Stimulated activated CD8-positive, alpha-beta memory T cell treated with anti-CD3 and anti-CD28 coated beads, Interleukin-2, amount 100 ng/mL, for 48 hours (primary cell): Measurements from ENCODE around the gene ZNF692.
A peak's percentile ranks its signal among the peaks of the same experiment; 100 is the strongest.

Experiments
- DNase-seq, 2 donors: peaks; one replicate each; pipeline ENCODE4 v3.0.0-alpha.2; 2020; ENCODE audit warnings: low read depth in 2 of 2

The ZNF692 gene

GRCh38 chr1:248881261-248881660 lies 22.4 kb upstream of the ZNF692 start:
- DNase-seq, result no peak

- peak; percentile 63 to 76 for DNase-seq
Measured at GRCh38 chr1:248873993-248874533, 15.2 kb upstream of the ZNF692 start.

- peak; percentile 83 to 95 for DNase-seq
Measured at GRCh38 chr1:248873409-248873992, 14.6 kb upstream of the ZNF692 start.

- peak in 1 of 2 donors; percentile 45 for DNase-seq
Measured at GRCh38 chr1:248872752-248873408, 14.0 kb upstream of the ZNF692 start.

GRCh38 chr1:248871837-248872401 lies 13.0 kb upstream of the ZNF692 start:
- no peak for DNase-seq

- DNase-seq, result peak; percentile 77 to 78
Measured at GRCh38 chr1:248862998-248863881, 4.4 kb upstream of the ZNF692 start.

- DNase-seq, result no peak
Measured at GRCh38 chr1:248862695-248862997, 3.8 kb upstream of the ZNF692 start.

GRCh38 chr1:248861616-248862015 lies 2.7 kb upstream of the ZNF692 start:
- DNase-seq, result no peak

- DNase-seq, result no peak
Measured at GRCh38 chr1:248860007-248860406, 1.1 kb upstream of the ZNF692 start.

- DNase-seq, result no peak
Measured at GRCh38 chr1:248858096-248858890, 592 bp downstream of the ZNF692 start.

GRCh38 chr1:248857749-248858095 lies 1.2 kb downstream of the ZNF692 start:
- no peak for DNase-seq

- DNase-seq, result no peak
Measured at GRCh38 chr1:248857201-248857600, 1.7 kb downstream of the ZNF692 start.

- no peak for DNase-seq
Measured at GRCh38 chr1:248856176-248856575, 2.7 kb downstream of the ZNF692 start.

GRCh38 chr1:248855580-248855979 lies 3.3 kb downstream of the ZNF692 start:
- DNase-seq, result no peak

- DNase-seq, result peak in 1 of 2 donors; percentile 23
Measured at GRCh38 chr1:248853663-248854375, 5.1 kb downstream of the ZNF692 start.

- DNase-seq, result no peak
Measured at GRCh38 chr1:248852481-248853405, 6.1 kb downstream of the ZNF692 start.

- no peak for DNase-seq
Measured at GRCh38 chr1:248851390-248851789, 7.5 kb downstream of the ZNF692 start.

- no peak for DNase-seq
Measured at GRCh38 chr1:248850536-248851251, 8.2 kb downstream of the ZNF692 start.

GRCh38 chr1:248850124-248850523 lies 8.8 kb downstream of the ZNF692 start:
- no peak for DNase-seq
